PFSK-1 (cell line): ENCODE results near the gene FAM13A.

Experiments used
- FOXP2 ChIP-seq: optimal IDR thresholded peaks from 2 replicates; pipeline ENCODE3; 2011; ENCODE audit warnings: borderline replicate concordance, control low read depth, inconsistent platforms; ENCODE audit not compliant: insufficient read depth; ENCODE audit errors: extremely low read length, extremely low read depth
- POLR2AphosphoS5 ChIP-seq: IDR thresholded peaks from 2 replicates; pipeline ENCODE4 v1.6.1; 2012; ENCODE audit warnings: low read depth, mild to moderate bottlenecking, control low read depth, low read length, moderate library complexity

- TF ChIP-seq POLR2AphosphoS5 = no peak
- no peak for TF ChIP-seq FOXP2
Observed at GRCh38 chr4:88757776-88758175, 299.2 kb downstream of the FAM13A start.
